ENCODE measurements around the gene AATK. TPM values are rescaled to one million over a fixed set of nuclear protein-coding genes. Genes with fewer than 3 reads are reported as not detected.

The AATK gene
- total RNA-seq, 1 experiment from 2014 or later: 4.4 TPM

DNA sequence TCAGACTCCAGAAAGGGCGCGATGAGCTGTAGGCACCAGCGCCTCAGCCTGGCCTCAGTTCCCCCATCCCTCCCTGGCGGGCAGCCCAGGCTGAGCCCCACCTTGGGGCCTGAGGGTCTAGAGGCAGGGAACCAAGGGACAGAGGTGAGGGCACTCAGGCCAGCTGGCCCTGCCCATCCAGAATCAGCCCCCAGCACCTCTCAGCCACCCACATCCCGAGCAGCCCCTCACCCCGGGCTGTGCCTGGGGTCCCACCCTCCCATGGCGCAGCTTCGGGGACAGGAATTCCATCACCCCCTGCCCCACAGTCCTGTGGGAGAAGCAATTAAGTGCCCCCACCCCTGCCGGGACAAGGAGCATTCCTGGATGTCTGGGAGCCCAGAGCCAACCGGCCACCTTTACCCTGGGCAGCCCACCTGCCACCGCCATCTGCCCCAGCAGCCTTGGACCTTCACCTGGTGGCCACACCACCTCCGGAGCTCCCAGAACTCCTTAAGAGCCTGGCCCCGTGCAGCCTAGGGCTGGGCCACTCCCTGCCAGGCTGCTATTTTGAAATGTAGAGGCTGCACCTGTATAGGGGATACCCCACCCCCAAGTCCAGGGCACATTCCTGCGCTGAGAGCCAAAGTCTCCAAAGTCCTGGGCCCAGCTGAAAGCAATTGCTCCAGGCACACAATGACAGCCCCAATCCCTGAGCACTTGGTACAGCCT, 34.4 kb downstream of the AATK start:
- H3K79me2 ChIP-seq (ENCODE audit: insufficient read depth, low read length): no peaks in the 10 kb centered on the region
- H4K20me1 ChIP-seq (ENCODE audit: insufficient read depth): no peaks in the 10 kb centered on the region
- POLR2A ChIA-PET: no interaction called here
- H3K4me2 ChIP-seq (ENCODE audit: low read length): no peak overlapping the region
- no peak for ATAC-seq
- TF ChIP-seq, protein P1, sequence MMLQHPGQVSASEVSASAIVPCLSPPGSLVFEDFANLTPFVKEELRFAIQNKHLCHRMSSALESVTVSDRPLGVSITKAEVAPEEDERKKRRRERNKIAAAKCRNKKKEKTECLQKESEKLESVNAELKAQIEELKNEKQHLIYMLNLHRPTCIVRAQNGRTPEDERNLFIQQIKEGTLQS (IDR thresholded peaks at IDR 0.05): no peak
- TF ChIP-seq, protein P2, sequence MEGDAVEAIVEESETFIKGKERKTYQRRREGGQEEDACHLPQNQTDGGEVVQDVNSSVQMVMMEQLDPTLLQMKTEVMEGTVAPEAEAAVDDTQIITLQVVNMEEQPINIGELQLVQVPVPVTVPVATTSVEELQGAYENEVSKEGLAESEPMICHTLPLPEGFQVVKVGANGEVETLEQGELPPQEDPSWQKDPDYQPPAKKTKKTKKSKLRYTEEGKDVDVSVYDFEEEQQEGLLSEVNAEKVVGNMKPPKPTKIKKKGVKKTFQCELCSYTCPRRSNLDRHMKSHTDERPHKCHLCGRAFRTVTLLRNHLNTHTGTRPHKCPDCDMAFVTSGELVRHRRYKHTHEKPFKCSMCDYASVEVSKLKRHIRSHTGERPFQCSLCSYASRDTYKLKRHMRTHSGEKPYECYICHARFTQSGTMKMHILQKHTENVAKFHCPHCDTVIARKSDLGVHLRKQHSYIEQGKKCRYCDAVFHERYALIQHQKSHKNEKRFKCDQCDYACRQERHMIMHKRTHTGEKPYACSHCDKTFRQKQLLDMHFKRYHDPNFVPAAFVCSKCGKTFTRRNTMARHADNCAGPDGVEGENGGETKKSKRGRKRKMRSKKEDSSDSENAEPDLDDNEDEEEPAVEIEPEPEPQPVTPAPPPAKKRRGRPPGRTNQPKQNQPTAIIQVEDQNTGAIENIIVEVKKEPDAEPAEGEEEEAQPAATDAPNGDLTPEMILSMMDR (IDR thresholded peaks at IDR 0.05 in 2 of 3, conservative IDR thresholded peaks at IDR 0.05 in 1 of 3; ENCODE audit: borderline replicate concordance in 1 of 3, insufficient read depth in 1 of 3, low read depth in 2 of 3, low read length in 2 of 3): no peak
- H3K36me3 ChIP-seq (ENCODE audit: control insufficient read depth in 1 of 2, insufficient read depth in 2 of 2, low read length in 2 of 2): no peaks in the 10 kb centered on the region
- H2AFZ ChIP-seq (ENCODE audit: low read depth, low read length, poor library complexity, severe bottlenecking): no peak overlapping the region
- H3K9me3 ChIP-seq (ENCODE audit: control insufficient read depth in 1 of 2, insufficient read depth in 1 of 2, low read depth in 1 of 2, low read length in 2 of 2): no peaks in the 10 kb centered on the region
- no peak for DNase-seq (ENCODE audit: low read depth, low spot score)
- CTCF ChIA-PET: no interaction called here
- H3K27me3 ChIP-seq (ENCODE audit: insufficient read depth, low read length): no peaks in the 10 kb centered on the region
- no TSS peak for BruUV-seq (replicated peaks)
- RAD21 ChIA-PET (ENCODE audit: low non-redundant PET in 1 of 2, low total read pairs in 2 of 2, uncharacterized antibody in 2 of 2, unreplicated experiment in 2 of 2): no interaction called here
- no peaks in the 10 kb centered on the region for H3K9me2 ChIP-seq (ENCODE audit: insufficient read depth)
- H3K4me3 ChIP-seq (replicated peaks in 1 of 2; ENCODE audit: low read depth in 1 of 2, low read length in 2 of 2): no peak overlapping the region
- H3K27ac ChIP-seq (ENCODE audit: low read depth, low read length): no peak overlapping the region
- H3K4me1 ChIP-seq (ENCODE audit: control insufficient read depth in 1 of 2, insufficient read depth in 2 of 2, low read length in 2 of 2): peaks cover 0 to 11% of the 10 kb centered on the region in 2 experiments; a peak in 2 of 4 replicates
- H3K9ac ChIP-seq (ENCODE audit: low read length): no peak overlapping the region
- intact Hi-C loops (cut with micrococcal nuclease): no loop called here

DNA sequence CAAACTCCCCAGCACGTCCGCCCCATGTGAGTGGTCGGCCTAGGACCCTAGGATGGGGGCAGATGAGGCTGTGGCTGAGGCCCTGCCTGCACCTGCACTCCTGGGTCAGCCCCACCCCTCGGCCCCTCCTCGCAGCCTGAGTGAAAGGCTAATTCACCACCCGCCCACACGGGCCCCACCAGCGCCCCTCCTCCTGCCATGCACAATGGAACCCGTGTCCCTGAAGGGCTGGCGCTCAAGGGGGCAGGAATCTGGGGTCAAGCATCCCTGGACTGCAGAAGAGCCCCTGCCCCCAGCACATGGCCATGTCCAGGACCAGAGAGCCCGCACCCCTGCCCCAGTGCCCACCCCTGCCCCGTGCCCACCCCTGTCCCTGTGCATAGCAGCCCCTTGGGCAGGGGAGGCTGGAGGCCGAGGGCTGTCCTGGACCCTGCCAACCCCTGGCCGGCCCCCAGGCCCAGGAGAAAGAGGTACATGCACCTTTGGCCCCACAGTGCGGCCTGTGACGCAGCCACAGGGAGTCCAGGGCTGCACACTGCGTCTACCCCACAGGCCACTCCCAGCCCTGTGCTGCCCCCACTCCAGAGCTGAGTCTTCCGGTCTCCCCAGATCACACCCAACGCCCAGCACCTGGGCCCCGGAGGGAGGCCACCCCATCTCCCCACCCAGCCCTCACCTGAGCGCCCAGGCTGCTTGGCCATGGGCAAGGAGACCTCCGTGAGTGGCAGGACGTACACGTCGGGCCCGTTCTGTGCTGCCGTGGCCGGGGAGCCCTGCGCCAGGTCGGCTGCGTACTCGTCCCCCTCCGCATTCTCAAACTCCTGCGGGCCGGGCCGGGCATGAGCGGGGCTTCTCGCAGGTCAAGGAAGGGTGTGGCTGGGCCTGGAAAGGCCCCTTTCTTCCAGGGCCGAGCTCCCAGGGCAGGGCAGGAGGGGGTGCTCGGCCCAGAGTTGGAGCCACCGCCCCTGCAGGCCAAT, 35.3 kb downstream of the AATK start:
- Histone ChIP-seq H3K9me3 (ENCODE audit: control insufficient read depth in 1 of 2, insufficient read depth in 1 of 2, low read depth in 1 of 2, low read length in 2 of 2) (no peaks in the 10 kb centered on the region), H4K20me1 (ENCODE audit: insufficient read depth) (no peaks in the 10 kb centered on the region), H3K4me2 (ENCODE audit: low read length) (no peak overlapping the region), H2AFZ (ENCODE audit: low read depth, low read length, poor library complexity, severe bottlenecking) (no peak overlapping the region), H3K9ac (ENCODE audit: low read length) (no peak overlapping the region), H3K36me3 (ENCODE audit: control insufficient read depth in 1 of 2, insufficient read depth in 2 of 2, low read length in 2 of 2) (no peaks in the 10 kb centered on the region), H3K27me3 (ENCODE audit: insufficient read depth, low read length) (no peaks in the 10 kb centered on the region), H3K4me1 (ENCODE audit: control insufficient read depth in 1 of 2, insufficient read depth in 2 of 2, low read length in 2 of 2) (peaks cover 0 to 11% of the 10 kb centered on the region in 2 experiments; a peak in 2 of 4 replicates), H3K79me2 (ENCODE audit: insufficient read depth, low read length) (no peaks in the 10 kb centered on the region), H3K9me2 (ENCODE audit: insufficient read depth) (no peaks in the 10 kb centered on the region), H3K4me3 (replicated peaks in 1 of 2; ENCODE audit: low read depth in 1 of 2, low read length in 2 of 2) (no peak overlapping the region), H3K27ac (ENCODE audit: low read depth, low read length) (no peak overlapping the region)
- ChIA-PET CTCF (no interaction called here), RAD21 (ENCODE audit: low non-redundant PET in 1 of 2, low total read pairs in 2 of 2, uncharacterized antibody in 2 of 2, unreplicated experiment in 2 of 2) (no interaction called here), POLR2A (no interaction called here)
- no peak for ATAC-seq
- intact Hi-C loops (cut with micrococcal nuclease): no loop called here
- TF ChIP-seq CEBPB (IDR thresholded peaks at IDR 0.05; ENCODE audit: low read depth): no peak
- no TSS peak for BruUV-seq (replicated peaks)
- DNase-seq (ENCODE audit: low read depth, low spot score): no peak

All from HCT116 (cell line).